GM12892 (cell line): ENCODE data around the gene FBXL17.

ENCODE experiments used
- POLR2AphosphoS5 ChIP-seq: IDR thresholded peaks from 2 replicates; pipeline ENCODE4 v1.6.1; 2011; ENCODE audit warnings: low read depth, low read length, control low read depth
- TAF1 ChIP-seq: IDR thresholded peaks from 2 replicates; pipeline ENCODE4 v1.6.1; 2011; ENCODE audit warnings: low read depth, mild to moderate bottlenecking, control low read depth, low read length, borderline replicate concordance

GRCh38 chr5:108093186-108093585 lies 288.7 kb downstream of the FBXL17 start:
- TF ChIP-seq TAF1 (no peak), POLR2AphosphoS5 (no peak)
